Dermis blood vessel endothelial cell (primary cell): ENCODE results near the gene CFAP299. TPM values are rescaled to one million over a fixed set of nuclear protein-coding genes. Genes with fewer than 3 reads are reported as not detected.
"Not testable (repeated sequence)": the region's sequence is repeated elsewhere in the genome, so short reads cannot be mapped to it uniquely, and the experiment has no call there.

Experiments
- DNase-seq: peaks from one replicate; pipeline ENCODE4 v3.0.0; 2010
- total RNA-seq: library from RNA; depleted of rRNA; stranded (reverse); fragments of >200 nt; gene quantifications from 2 replicates; pipeline ENCODE4 v1.2.3, GENCODE V29; 2014

The CFAP299 gene
- 0.34 TPM in 1 of 2 replicates, not detected in the other for total RNA-seq

- peak; percentile 65 for DNase-seq
These were observed at the start of gene CFAP299 for GRCh38 chr4:80335554-80336358. TSS of gene CFAP299 (plus strand) at chr4:80335730.

DNA sequence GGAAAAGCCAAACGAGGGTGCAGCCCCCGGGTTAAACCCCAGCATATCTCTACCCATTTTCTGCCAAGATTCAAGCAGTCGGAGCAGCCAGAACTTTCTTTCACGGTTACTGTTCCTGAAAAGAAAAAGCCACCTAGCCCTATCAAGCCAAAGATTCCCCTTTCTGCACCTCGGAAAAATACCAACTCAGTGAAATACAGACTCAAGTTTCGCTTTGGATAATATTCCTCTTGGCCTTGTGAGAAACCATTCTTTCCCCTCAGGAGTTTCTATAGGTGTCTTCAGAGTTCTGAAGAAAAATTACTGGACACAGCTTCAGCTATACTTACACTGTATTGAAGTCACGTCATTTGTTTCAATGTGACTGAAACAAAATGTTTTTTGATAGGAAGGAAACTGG lies 49.1 kb upstream of the CFAP299 start:
- no peak for DNase-seq

- DNase-seq, result not testable (repeated sequence)
These were observed 44.9 kb upstream of the CFAP299 start for GRCh38 chr4:80290665-80291064.

GRCh38 chr4:80294206-80294605 lies 41.3 kb upstream of the CFAP299 start:
- no peak for DNase-seq

- DNase-seq, result no peak
These were observed 40.2 kb upstream of the CFAP299 start for GRCh38 chr4:80295336-80295735.

GRCh38 chr4:80295826-80296225 lies 39.7 kb upstream of the CFAP299 start:
- no peak for DNase-seq

GRCh38 chr4:80301884-80302283 lies 33.6 kb upstream of the CFAP299 start:
- no peak for DNase-seq

DNA sequence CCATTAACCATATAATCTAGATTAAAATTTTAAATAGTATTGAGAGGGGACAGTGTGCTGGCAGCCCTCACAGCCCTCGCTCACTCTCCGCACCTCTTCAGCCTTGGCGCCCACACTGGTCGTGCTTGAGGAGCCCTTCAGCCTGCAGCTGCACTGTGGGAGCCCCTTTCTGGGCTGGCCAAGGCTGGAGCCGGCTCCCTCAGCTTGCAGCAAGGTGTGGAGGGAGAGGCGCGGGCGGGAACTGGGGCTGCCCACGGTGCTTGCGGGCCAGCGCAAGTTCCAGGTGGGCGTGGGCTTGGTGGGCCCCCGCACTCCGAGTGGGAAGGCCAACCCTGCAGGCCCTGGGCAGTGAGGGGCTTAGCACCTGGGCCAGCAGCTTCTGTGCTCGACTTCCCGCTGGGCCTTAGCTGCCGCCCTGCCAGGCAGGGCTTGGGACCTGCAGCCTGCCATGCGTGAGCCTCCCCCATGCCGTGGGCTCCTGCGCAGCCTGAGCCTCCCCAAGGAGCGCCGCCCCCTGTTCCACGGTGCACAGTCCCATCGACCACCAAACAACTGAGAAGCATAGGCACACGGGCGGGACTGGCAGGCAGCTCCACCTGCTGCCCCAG lies 32.8 kb upstream of the CFAP299 start:
- DNase-seq, result no peak

DNA sequence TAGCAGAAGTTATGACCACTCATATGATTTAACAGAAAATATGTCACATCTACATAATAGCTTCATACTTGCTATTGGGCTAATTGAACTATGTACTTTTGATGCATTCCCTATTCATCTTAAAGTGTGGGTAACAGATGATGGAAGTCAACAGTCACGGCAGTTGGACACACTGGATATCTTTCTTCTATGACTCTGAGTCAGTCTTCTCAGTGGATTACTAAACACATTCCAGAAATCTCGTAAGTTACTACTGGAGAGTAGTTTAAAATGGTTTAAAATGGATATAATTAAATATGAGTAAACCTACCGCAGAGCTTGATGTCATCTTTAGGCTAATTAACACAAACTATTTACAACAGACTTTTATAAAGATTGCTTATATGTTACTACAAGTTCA lies 30.1 kb upstream of the CFAP299 start:
- no peak for DNase-seq

- DNase-seq, result peak; percentile 22
These were observed 29.3 kb upstream of the CFAP299 start for GRCh38 chr4:80306260-80306659.

DNA sequence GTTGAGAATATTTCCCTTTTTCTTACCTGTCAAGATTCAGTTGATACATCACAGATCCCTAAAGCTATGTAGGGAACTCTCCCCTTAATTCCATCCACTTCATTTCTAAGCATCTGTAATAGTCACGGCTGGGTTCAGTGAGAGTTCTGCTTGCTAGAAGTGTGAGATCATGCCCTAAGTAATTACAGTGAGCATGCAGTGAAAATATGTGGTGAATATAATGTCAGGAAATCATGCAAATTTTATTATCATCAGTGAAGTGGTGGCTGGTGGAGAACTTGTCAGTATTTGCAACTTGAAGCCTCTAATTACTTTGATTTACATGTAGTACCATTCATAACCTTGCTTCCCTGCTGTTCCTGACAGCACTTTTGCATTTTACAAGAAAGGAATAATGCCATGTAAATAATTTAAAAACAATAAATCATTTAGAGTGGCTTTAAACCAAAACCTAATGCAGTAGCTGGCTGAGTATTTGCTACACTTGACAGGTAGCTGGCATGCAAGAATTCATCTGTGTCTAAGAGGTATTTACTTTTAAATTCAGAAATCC lies 28.3 kb upstream of the CFAP299 start:
- peak; percentile 34 for DNase-seq

DNA sequence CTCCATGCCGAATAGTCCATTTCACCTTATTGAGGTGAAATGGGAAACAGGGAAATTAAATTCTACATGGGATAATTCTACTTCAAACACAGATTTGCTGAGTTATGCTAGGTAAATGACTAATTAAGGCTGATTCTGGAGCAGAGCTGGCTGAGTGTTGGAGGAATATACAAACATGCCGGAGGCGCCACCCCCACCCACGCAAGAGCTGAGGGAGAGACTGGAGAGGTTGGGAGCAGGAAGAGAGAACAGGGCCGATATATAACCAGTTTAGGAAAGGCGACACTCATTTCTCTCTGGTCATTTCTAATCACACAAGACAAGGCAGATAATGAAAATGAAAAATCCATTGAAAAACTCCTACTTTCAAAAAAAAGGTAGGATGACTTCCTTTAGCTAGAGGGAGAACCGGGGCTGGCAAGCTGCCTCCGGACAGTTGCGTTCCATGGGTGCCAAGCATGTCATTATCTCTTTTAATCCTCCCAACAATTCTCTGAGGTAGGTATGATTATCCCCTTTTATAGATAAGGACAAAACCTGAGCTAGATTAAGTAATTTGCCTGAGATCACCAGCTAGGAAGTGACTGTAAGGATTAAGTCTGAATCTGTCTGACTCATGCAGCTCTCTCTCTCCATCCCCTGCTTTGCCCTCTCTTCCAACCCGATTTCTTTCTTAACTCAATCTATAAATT lies 27.6 kb upstream of the CFAP299 start:
- peak; percentile 12 for DNase-seq

DNA sequence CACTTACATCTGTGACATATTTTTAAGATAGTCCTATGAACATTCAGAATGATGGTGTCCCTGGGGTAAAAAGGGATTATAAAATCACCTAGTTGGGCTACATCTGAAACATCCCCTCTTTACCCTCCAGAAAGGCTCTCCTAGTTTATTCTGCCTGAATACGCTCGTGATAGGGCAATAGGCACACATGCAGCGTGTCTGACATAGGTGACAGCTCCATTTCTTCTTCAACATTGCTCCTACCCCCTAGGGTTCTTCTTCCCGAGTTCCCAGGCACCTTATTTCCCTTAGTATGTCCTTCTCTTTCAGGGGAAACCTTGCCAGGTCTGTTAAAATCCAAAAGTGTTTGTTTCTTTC lies 27.1 kb upstream of the CFAP299 start:
- no peak for DNase-seq

GRCh38 chr4:80309294-80310004 lies 26.1 kb upstream of the CFAP299 start:
- DNase-seq, result peak; percentile 50

- DNase-seq, result no peak
These were observed 24.4 kb upstream of the CFAP299 start for GRCh38 chr4:80311130-80311529.

- no peak for DNase-seq
These were observed 23.4 kb upstream of the CFAP299 start for GRCh38 chr4:80312124-80312523.

DNA sequence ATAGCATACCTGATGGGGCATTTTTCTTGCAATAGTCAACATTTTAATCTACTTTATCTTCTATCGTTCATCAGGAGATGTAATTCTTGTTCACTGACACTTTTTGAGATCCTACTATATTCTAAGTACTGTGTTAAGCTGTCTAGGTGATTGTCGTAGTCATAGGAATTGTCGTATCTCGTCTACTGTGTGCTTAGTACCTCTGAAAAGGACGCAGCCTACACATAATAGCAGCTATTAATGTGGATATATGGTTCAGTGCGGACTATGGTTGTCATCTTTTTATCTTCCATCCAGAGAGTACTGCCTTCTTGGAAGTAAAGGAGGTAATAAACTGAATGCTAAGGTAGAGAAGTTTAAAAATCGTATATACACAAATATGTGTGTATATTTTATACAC lies 21.9 kb upstream of the CFAP299 start:
- DNase-seq, result no peak

DNA sequence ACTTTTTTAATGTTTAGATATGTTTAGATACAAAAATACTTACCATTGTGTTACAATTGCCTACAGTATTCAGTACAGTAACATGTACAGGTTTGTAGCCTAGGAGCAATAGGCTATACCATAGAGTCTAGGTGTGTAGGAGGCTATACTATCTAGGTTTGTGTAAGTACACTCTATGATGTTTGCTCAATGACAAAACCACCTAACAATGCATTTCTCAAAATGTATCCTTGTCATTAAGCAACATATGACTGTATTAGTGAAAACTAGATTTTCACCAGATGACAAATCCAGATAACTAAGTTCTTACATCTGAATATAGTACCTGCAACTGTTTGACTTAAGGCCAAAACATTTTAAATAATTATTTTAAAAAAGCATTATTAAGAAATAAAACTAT lies 19.7 kb upstream of the CFAP299 start:
- DNase-seq, result not testable (repeated sequence)

DNA sequence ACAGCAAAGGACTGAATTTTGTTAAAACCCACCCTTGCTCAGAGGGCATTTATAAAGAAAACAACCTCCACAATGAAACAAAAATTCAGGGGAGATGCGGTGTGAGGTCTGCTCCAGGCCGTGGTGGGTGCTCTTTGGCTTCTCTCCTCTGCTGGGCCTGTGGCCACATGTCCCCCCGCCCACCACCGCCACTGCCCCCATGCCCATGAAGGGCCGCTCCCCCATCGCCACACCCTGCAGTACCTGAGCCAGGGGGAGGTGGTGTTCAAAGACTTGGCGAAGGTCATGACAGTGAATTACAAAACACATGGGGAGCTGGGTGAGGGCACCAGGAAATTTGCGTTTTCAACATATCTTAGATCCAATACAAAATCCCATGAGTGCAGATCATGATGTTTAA lies 14.2 kb upstream of the CFAP299 start:
- DNase-seq, result no peak

GRCh38 chr4:80321776-80322175 lies 13.8 kb upstream of the CFAP299 start:
- DNase-seq, result no peak

GRCh38 chr4:80322716-80323115 lies 12.8 kb upstream of the CFAP299 start:
- DNase-seq, result peak; percentile 25

DNA sequence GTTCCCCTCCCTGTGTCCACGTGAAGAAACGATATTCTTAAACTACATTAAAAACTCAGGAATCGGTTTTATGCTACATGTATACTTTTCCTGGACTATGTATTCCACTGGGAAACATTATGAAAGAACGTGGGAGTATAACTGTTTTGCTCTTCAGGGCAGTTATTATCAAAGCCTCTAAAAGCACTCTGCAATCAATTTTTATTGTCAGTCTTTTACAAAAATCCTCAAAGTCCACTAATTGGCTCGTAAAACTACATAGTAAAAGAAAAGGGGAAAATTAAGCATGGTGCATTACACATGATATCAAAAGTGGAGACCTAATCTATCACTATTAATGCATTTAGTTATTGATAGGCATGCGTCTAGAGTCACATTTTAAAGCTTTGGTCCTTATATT lies 11.4 kb upstream of the CFAP299 start:
- no peak for DNase-seq

DNA sequence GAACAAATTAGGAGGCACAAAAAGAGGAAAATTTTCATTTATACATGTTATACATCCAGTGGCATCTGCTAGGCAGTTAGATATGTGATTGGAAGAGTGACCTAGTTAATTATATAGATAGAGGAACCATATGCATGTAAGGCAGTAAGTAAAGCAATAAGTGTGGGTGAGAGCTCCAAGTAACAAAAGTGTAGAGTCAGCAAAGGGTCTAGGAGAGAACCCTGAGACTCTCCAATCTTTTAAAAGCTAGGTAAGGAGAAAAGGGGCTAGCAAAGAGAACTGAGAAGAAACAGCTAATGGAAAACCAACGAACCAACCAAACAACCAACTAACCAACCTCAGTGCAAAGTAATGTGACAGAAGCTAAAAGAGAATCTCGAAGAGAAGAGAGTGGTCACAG lies 3.8 kb upstream of the CFAP299 start:
- no peak for DNase-seq
